HG03060 (cell line): ENCODE data around the gene MYBPC3.
"Not testable (repeated sequence)": the region's sequence is repeated elsewhere in the genome, so short reads cannot be mapped to it uniquely, and the experiment has no call there.

Experiments
- ATAC-seq: cut with Tn5 transposase; IDR thresholded peaks from one replicate; pipeline ENCODE4 v1.9.1; 2021; ENCODE audit warnings: low read depth, moderate number of reproducible peaks; ENCODE audit not compliant: unreplicated experiment

Gene MYBPC3

DNA sequence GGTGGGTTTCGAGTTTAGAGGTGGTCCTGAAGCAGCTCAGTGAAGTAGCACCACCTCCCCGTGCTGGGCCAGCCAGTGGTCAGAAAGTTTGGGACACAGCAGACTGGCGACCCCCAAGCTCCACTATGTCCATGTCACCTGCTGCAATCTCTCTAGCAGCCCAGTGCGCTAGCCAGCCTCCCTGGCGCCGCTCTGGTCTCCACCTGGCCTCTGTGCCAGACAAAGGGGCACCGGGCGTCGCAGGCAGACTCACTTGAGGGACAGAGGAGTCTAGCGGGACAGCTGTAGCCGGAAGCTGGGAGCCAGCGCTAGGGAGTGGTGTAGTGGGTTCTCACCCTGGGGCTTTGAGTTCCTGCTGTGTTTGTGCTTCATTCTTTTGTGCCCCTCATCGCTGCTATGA lies 25.5 kb downstream of the MYBPC3 start:
- ATAC-seq = no peak

DNA sequence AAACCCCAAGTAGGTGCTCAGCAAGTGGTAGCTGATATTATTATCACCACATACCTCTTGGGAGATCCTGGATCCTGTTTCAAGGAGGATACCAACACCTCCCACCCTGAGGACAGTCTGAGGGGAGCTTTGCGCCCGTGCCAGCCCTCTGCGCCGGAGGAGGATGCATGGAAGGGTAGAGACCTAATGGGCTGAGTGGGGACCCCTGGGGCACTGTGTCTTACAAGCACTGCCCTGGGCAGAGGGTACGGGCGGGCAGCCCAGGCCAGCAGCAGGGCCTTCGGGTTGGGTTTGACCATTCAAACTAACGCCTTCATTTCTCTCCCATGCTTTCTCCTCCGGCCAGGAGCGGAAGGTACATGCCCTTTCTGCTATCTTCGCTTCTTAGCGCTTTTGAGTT lies 26.3 kb downstream of the MYBPC3 start:
- no peak for ATAC-seq

DNA sequence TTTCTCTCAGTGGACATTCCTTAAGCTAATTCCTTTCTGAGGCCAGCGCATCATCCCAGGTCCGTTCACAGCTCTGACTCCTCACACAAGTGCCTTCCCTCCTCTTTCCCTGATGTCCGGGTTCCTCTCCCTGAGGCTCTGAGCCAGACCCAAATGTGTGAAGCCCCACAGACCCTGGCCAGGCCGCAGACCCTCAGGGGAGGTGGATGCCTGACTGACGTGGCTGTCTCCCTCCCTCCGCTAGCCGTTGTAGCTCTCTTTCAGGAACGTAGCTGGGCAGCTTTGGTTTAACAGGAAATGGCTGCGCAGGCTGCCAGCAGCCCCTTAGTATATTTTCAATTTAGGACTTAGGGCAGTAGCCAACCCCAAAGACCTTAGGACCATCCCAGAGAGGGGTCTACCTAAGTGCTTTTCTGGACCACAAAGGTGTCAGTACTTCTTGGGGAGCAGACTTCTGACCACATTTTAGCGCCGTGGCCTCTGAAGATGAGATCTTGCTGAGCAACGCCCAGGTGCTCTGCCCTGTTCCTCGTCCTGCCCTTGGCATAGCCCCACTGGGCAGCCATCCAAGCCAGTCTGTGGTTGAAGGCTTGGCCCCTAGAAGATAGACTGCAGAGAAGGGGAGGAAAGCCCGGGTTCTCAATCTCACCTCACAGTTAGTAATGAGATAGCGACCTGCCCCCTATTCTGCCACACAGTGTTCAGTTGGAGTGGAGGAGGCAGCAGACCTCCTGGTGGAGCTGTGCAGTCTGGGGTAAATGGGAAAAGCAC lies 27.0 kb downstream of the MYBPC3 start:
- no peak for ATAC-seq

DNA sequence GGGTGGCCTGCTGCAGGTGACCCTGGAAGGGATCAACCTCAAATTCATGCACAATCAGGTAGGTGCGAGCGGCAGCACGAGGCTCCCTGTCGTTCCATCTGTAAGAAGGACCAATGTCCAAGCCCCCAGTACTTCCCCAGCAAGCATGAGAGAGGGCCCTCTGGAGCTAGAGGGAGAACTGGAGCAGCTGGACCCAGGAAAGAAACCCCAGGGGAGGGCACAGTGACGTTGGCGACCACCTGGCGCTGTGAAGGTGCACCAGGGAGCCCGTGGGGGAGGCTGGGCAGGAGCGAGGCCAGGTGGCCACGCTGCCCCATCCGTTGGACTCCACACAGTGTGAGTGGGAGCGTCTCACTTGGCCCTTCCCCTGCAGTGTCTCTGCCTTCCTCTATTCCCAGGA lies 28.0 kb downstream of the MYBPC3 start:
- ATAC-seq = no peak

DNA sequence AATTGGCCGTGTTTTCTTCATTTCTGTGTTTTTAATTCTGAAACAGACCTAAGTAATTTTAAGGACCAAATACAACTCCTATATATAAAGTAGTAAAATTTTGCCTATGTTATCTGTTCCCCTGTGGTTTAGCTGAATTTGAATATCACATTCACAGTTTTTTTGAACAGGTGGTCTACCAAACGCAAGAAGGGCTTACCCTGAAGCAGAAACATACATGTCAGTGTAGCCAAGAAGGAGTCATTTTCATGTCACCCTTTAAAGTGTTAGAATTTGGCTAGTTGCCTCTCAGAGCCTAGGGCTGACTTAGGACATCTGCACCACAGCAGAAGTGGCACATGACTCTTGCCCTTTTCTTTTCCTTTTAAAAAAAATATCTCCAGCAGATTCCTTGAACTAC lies 34.3 kb downstream of the MYBPC3 start:
- ATAC-seq = no peak

DNA sequence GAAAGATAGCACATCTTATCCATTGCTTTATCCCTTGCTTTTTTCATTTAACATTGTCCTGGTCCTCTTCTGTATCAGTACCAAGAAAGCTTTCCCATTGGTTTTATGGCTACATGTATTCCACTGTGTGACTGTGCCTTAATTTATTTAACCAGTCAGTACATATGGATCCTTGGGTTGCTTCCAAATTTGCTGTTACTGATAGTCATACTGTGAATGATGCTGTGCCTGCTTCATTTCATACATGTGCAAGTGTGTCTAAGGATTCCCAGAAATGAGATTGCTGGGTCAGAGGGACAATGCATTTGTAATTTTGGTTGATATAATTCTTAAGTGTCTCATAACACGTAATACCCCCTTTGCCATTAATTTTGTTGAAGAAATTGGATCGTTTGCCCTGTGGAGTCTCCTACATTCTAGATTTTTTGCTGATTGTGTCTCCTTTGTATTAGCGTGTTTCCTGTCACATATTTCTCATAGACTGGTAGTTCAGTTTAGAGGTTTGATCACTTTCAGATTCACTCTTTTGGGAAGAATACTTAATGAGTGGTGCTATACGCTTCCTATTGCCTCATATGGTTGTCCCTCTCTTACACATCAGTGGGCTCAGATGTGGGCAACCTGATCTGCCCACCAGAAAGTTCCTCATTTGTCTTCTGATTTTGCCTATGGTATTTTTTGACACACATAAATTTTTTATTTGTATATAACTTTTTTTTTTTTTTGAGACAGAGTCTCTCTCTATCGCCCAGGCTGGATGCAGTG lies 35.3 kb downstream of the MYBPC3 start:
- no peak for ATAC-seq

DNA sequence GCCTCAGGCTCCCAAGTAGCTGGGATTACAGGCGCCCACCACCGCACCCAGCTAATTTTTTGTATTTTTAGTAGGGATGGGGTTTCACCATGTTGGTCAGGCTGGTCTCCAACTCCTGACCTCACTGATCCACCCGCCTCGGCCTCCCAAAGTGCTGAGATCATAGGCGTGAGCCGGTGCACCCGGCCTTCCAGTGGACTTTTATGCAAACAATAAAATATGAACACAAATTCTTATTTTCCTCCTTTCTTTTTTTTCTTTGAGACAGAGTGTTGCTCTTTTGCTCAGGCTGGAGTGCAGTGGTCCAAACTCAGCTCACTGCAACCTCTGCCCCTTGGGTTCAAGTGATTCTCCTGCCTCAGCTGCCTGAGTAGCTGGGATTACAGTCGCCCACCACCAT lies 36.0 kb downstream of the MYBPC3 start:
- not testable (repeated sequence) for ATAC-seq

DNA sequence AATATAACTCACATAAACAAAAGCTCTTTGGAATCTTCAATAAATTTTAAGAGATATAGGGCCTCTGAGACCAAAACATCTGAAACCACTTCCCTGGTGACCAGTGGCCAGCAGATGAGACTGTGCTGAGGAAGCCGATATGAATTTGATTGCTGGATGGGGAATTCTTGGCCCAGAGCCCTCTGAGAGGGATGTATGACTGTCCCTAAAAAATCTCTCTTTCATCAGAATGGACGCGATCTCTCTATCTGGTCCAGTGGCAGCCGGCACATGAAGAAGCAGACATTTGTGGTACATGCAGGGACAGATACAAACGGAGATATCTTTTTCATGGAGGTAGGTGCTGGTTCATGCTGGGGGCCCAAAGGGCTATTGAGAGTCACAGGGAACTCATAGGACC lies 37.5 kb downstream of the MYBPC3 start:
- no peak for ATAC-seq

DNA sequence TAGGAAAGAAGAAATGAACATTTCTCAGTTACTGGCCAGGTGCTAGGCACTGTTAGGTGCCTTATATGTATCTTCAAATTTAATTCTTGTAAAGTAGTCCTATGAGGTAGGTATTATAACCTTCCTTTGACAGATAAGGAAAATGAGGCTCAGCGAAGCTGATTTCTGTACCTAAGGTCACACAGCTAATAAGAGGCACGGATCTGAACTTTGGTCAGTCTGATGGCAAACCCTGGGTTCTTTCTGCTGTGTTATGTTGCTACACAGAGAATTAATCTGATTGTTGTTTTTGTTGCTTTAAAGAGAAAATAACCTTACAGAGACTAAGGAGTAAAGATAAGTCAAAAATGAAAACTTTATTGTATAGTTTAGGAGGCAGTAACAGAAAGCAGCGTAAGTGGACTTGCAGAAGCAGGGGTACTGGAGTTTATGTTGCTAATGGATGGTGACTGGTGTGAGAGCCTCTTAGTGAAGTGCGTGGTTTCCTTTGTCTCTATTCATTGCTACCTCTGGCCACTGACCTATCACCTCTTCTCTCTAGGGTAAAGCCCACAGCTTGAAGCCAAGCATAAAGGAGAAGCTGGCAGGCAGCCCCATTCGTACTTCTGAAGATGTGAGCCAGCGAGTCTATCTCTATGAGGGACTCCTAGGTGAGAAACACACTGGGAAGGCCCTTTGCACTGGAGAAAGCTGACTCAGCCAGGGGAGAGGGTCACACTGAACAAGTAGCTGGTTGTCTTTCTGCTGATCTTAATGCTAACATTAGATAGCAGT lies 44.3 kb downstream of the MYBPC3 start:
- ATAC-seq = no peak

DNA sequence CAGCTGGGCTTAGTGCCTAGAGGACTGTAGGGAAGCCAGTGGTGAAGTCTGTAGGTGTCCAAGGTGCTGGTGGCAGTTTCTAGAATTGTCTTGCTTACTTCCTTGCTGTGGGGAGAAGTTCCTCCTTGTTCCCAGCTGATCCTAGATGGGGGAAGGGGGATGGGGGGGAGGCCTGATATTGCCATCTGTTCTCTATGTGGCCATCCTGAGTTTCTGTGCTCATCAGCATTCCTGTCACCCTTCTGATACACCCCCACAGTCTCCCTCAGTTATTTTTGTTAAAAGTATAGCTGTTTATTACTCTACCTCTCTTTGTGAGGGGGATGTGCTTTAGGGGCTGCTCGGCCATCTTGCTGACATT lies 46.0 kb downstream of the MYBPC3 start:
- no peak for ATAC-seq

DNA sequence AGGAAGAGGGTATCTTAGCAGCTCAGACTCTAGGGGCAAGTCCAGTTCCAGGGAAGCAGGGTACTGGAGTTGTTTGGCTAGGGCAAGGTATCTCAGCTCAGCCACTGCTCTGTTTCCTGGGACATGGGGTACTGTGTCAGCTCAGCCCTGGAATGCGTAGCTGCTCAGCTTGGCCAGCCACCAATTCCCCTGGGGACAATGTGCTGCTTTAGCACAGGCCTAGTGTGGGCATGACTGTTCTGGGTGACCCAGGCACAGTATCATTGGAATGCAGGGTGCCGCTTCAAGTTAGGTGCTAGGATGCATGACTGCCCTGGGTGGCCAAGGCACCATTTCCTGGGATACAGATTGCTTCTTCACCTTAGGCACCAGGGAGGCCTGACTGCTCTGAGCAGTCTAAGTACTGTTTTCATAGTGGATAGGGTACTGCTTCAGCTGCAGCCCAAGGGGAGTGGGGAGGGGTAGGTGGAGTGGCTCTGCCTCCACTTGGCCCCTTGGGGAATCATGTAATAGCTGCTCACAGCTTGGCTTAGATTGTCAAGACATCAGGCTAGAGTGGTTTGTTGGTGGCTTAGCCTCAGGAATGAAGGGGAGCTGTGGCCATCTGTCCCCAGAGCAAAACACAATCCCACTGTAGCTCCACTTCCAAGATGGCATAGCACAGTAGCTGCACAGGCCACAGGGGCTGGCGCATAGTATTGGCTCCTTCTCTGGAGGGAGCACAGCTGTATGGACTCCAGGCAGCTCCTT lies 46.6 kb downstream of the MYBPC3 start:
- no peak for ATAC-seq

DNA sequence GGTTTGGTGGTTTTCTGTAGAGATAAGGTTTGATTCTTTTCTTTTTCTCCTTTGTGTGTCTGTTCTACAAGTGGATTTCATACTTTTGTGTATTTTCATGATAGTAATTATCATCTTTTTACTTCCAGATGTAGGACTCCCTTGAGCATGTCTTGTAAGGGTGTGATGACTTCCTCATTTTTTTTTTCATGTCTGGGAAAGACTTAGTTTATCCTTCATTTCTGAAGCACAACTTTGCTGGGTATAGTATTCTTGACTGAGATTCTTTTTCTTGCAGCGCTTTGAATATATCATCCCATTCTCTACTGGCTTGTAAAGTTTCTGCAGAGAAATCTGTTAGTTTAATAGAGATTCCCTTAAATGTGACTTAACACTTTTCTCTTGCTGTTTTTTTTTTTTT lies 49.6 kb downstream of the MYBPC3 start:
- no peak for ATAC-seq

DNA sequence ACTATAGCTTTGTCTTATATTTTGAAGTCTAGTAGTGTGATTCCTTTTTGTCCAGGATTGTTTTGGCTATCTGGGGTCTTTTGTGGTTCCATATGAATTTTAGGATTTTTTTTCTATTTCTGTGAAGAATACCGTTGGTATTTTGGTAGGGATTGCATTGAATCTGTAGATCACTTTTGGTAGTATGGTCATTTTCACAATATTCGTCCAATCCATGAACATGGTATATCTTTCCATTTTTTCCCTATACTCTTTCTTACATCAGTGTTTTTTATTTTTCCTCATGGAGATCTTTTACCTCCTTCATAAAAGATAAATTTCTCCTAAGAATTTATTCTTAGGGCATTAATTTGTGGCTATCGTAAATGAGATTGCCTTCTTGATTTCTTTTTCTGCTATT lies 53.4 kb downstream of the MYBPC3 start:
- ATAC-seq = no peak

DNA sequence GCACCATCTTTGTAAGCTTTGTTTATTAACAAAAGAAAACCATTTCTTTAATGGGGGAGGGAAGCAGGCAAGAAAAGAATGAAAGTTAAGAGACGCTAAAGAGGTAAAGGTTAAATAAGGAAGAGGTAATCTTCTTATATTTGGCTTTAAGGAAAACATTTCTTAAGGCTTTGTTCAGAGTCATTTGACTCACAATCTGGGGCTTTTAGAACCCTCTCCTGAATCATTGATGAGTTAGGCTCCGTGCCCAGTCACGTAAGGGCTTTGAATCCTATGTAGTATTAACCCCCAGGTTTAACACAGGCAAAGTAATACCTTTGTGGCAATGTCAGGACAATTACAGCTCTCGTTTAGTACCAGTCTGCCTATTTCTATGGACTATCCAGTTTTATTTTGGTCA lies 56.5 kb downstream of the MYBPC3 start:
- no peak for ATAC-seq

DNA sequence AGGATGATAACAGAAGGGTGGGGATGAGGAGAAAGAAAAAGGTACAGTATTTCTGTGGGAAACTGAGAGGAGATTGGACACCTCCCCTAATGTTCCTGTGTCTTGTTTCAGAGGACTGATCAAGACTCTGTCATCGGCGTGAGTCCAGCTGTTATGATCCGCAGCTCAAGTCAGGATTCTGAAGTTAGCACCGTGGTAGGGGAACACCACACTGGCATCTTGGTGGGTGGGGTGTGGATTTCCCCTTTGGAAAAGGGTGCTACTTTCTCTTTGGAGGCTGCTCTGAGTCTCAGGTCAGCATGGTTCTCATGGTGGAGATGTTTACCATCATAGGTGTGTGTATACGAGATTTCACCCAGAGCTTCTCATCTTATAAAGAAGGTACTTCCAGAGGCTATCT lies 57.1 kb downstream of the MYBPC3 start:
- ATAC-seq = no peak

DNA sequence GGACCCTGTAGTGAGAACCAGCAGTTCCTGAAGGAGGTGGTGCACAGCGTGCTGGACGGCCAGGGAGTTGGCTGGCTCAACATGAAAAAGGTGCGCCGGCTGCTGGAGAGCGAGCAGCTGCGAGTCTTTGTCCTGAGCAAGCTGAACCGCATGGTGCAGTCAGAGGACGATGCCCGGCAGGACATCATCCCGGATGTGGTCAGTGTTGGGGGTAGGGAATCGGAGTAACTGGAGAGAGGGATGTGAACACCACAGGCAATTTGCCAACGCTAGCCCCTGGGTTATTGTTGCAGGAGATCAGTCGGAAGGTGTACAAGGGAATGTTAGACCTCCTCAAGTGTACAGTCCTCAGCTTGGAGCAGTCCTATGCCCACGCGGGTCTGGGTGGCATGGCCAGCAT lies 62.6 kb downstream of the MYBPC3 start:
- ATAC-seq = no peak

DNA sequence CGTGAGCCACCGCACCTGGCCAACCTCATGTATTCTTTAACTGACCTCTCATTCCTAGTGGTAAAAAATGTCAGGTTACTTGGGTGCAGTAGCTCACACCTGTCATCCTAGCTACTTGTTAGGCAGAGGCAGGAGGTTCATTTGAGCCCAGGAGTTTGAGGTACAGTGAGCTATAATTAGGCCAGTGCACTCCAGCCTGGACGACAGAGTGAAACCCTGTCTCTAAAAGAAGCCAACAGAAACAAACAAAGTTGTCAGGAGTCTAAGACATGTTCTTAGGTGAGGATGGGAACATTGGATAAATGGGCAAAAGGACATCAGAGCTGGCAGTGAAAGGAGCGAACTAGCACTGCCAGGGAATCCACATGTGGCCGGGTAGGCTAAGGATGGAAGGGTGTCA lies 64.4 kb downstream of the MYBPC3 start:
- no peak for ATAC-seq

DNA sequence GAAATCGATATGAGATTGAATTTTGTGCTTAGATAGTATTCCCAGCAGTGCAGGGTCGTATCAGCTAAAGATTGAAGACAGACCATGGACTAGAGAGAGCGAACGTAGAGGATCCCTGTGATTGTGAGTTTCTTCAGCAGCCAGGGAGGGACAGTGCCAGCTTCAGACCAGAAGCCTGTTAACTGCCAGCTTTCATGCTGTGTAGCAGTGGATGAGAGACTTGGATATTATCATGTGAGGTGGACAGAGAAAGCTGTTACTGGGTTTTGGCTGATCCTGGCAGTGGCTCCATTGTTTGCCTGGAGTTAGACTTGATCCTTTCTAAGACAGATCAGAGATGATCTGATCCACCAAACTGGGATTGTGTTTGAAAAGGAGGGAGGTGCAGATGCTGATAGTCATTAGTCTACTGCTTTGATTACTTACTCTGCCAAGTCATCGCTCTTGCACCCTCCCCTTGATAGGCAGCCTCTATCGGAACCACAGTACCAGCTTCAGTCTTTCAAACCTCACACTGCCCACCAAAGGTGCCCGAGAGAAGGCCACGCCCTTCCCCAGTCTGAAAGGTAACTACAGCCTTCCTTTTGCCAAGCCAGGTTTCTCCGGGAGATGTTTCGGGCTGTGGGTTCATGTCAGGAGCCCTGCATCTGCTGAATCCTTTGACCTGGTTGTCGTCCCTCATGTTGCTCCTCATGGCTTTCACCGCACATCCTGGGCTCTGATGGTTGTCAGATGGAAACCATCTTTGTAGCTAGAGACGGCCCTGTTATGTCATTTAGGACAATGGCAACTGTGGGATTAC lies 66.3 kb downstream of the MYBPC3 start:
- ATAC-seq = no peak

DNA sequence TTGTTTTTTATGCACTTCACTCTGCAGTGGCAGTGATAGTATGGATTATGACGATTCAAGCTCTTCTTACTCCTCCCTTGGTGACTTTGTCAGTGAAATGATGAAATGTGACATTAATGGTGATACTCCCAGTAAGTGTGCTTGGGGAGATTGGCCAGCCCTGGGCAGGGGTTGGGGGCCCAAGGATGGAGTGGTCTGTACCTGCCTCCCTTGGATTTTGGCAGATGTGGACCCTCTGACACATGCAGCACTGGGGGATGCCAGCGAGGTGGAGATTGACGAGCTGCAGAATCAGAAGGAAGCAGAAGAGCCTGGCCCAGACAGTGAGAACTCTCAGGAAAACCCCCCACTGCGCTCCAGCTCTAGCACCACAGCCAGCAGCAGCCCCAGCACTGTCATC lies 68.4 kb downstream of the MYBPC3 start:
- no peak for ATAC-seq

DNA sequence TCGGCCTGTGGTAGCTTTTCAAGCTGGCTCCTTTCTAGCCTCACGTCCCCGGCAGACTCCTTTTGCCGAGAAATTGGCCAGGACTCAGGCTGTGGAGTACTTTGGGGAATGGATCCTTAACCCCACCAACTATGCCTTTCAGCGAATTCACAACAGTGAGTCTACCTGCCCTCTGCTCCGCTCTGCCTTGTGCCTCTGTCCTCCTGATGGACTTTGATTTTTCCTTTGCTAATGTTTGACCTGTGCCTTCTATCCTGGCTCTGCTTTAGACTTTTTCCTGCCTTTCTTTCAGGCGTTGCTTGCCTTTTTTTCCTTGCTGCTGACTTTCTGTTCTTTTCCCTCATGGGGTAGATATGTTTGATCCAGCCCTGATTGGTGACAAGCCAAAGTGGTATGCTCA lies 70.0 kb downstream of the MYBPC3 start:
- no peak for ATAC-seq
